CD8-positive, alpha-beta memory T cell (primary cell): ENCODE measurements around the gene PPP4R1. TPM values are rescaled to one million over a fixed set of nuclear protein-coding genes. Genes with fewer than 3 reads are reported as not detected.
A peak's percentile ranks its signal among the peaks of the same experiment; 100 is the strongest.

ENCODE experiments used
- CTCF ChIA-PET: fragments of 350-600 bp; sonication (Branson Sonifier 250); formaldehyde crosslinking; loops from one replicate; lab custom pipeline; 2021; ENCODE audit warnings: antibody characterized with exemption; lab: Charles Lee
- POLR2A ChIA-PET: fragments of 350-600 bp; sonication (Branson Sonifier 250); formaldehyde crosslinking; loops from one replicate; lab custom pipeline; 2021; ENCODE audit warnings: antibody characterized with exemption; lab: Charles Lee
- DNase-seq, 5 donors: peaks; one replicate each; pipeline versions ENCODE4 v3.0.0 to v3.0.0-alpha.2; 2020 to 2022; ENCODE audit warnings: mixed read lengths in 1 of 5
- H3K27ac ChIP-seq: one replicate; pipeline ENCODE4 v1.7.0; 2013; ENCODE audit warnings: low read depth, mild to moderate bottlenecking, low read length, moderate library complexity
- H3K27me3 ChIP-seq: 2 replicates; pipeline ENCODE4 v1.7.0; 2013; ENCODE audit warnings: low read length, mild to moderate bottlenecking; ENCODE audit not compliant: insufficient read depth, poor library complexity, severe bottlenecking
- H3K36me3 ChIP-seq: 2 replicates; pipeline ENCODE4 v1.7.0; 2013; ENCODE audit warnings: mild to moderate bottlenecking, low read length, moderate library complexity; ENCODE audit not compliant: insufficient read depth
- H3K4me1 ChIP-seq: 2 replicates; pipeline ENCODE4 v1.7.0; 2013; ENCODE audit warnings: mild to moderate bottlenecking, low read length, moderate library complexity; ENCODE audit not compliant: insufficient read depth
- H3K4me3 ChIP-seq: 2 replicates; pipeline ENCODE4 v1.7.0; 2013; ENCODE audit warnings: mild to moderate bottlenecking, low read length
- H3K9me3 ChIP-seq: 2 replicates; pipeline ENCODE4 v1.7.0; 2013; ENCODE audit warnings: mild to moderate bottlenecking, low read length
- H3K27ac Mint-ChIP-seq, 8 donors: one replicate each; pipeline ENCODE4 v1.8.0; 2020 to 2021; ENCODE audit warnings: mixed read lengths in 8 of 8, mild to moderate bottlenecking in 6 of 8, inconsistent platforms in 3 of 8, moderate library complexity in 3 of 8
- H3K27me3 Mint-ChIP-seq, 2 donors: one replicate each; pipeline ENCODE4 v1.8.0; 2020 to 2021; ENCODE audit warnings: mixed read lengths in 2 of 2, mild to moderate bottlenecking in 1 of 2, moderate library complexity in 1 of 2
- H3K36me3 Mint-ChIP-seq, 3 donors: one replicate each; pipeline ENCODE4 v1.8.0; 2020 to 2021; ENCODE audit warnings: mixed read lengths in 3 of 3, inconsistent platforms in 1 of 3, mild to moderate bottlenecking in 1 of 3
- H3K4me1 Mint-ChIP-seq, 3 donors: one replicate each; pipeline ENCODE4 v1.8.0; 2020 to 2021; ENCODE audit warnings: mixed read lengths in 3 of 3, inconsistent platforms in 1 of 3, mild to moderate bottlenecking in 1 of 3
- H3K4me3 Mint-ChIP-seq, 7 donors: one replicate each; pipeline ENCODE4 v1.8.0; 2020 to 2021; ENCODE audit warnings: mixed read lengths in 7 of 7, mild to moderate bottlenecking in 6 of 7, moderate library complexity in 4 of 7, inconsistent platforms in 2 of 7
- H3K9me3 Mint-ChIP-seq, 5 donors: one replicate each; pipeline ENCODE4 v1.8.0; 2020 to 2022; ENCODE audit warnings: mixed read lengths in 5 of 5, mild to moderate bottlenecking in 3 of 5, moderate library complexity in 2 of 5, inconsistent platforms in 1 of 5
- polyA plus RNA-seq: library from polyadenylated mRNA; unstranded; fragments of 300-500 nt; fragmentation: Illumina TruSeq; gene quantifications from one replicate; pipeline ENCODE4 v1.2.3, GENCODE V29; 2021
- total RNA-seq, 2 experiments: library from RNA; stranded (reverse); gene quantifications; one replicate each; pipeline ENCODE4 v1.2.3, GENCODE V29; 2021

The PPP4R1 gene
- total and polyA plus RNA-seq, 3 experiments from 2014 or later: 17.2 to 59.9 (median 58.4) TPM

DNA sequence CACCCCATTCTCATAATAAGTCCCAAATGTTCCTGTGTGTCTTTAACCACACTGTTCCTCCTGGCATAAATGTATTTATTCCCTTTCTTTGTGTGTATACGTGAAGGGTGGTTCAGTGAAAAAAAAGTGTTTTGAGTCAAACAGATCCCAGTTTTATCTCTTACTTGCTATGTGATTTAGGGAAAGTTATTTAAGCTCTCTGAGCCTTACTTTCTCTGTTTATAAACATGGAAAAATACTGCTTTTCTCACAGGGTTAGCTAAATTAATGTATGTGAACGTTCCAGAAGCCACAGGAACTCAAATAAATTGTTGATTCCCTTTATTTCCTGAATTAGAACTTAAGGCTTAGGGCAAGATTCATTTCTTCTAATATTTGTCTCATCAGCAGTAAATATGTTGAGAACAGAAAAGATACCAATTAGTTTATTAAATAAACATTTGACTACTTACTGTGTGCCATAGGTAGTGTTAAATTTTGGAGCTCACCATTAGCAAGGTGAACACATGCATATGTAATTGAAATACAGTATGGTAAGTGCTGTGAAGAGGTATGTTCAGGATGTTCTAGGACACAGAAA, 105.8 kb downstream of the PPP4R1 start:
- no peak for DNase-seq
- Mint-ChIP-seq H3K9me3 (peaks cover 1 to 4% (median 2%) of the 10 kb centered on the region in 5 donors), H3K4me3 (no peak overlapping the region), H3K4me1 (peaks cover 43 to 65% (median 61%) of the 10 kb centered on the region in 3 donors), H3K36me3 (peaks cover 0 to 12% (median 1%) of the 10 kb centered on the region in 3 donors), H3K27ac (peak overlapping the region in 3 of 8 donors; percentile 12 to 76 (median 72)), H3K27me3 (no peaks in the 10 kb centered on the region)
- no peaks in the 10 kb centered on the region for H3K27me3 ChIP-seq
- no peak overlapping the region for H3K4me3 ChIP-seq
- POLR2A ChIA-PET: no interaction called here
- no peaks in the 10 kb centered on the region for H3K4me1 ChIP-seq
- H3K36me3 ChIP-seq: no peaks in the 10 kb centered on the region
- H3K9me3 ChIP-seq: no peaks in the 10 kb centered on the region
- no peak overlapping the region for H3K27ac ChIP-seq
- CTCF ChIA-PET: interaction anchor here (1.0 kb wide), 1 partner anchor 12 kb away, joined by 4 read pairs; no protein-coding TSS in a partner anchor

- POLR2A ChIA-PET: no interaction called here
- Histone ChIP-seq H3K4me1 (no peaks in the 10 kb centered on the region), H3K9me3 (no peaks in the 10 kb centered on the region), H3K27me3 (no peaks in the 10 kb centered on the region), H3K36me3 (no peaks in the 10 kb centered on the region), H3K4me3 (no peak overlapping the region), H3K27ac (no peak overlapping the region)
- H3K27ac Mint-ChIP-seq: peak overlapping the region in 3 of 8 donors; percentile 12 to 77 (median 26)
- H3K9me3 Mint-ChIP-seq: peaks cover 6 to 13% (median 10%) of the 10 kb centered on the region in 5 donors
- H3K4me1 Mint-ChIP-seq: peaks cover 39 to 67% (median 64%) of the 10 kb centered on the region in 3 donors
- CTCF ChIA-PET: interaction anchor here (1.8 kb wide), 1 partner anchor 9 kb away, joined by 8 read pairs; no protein-coding TSS in a partner anchor
- no peaks in the 10 kb centered on the region for H3K27me3 Mint-ChIP-seq
- DNase-seq: no peak
- no peak overlapping the region for H3K4me3 Mint-ChIP-seq
- H3K36me3 Mint-ChIP-seq: peaks cover 5 to 13% (median 10%) of the 10 kb centered on the region in 3 donors
Observed at GRCh38 chr18:9507565-9508088, 106.7 kb downstream of the PPP4R1 start.

DNA sequence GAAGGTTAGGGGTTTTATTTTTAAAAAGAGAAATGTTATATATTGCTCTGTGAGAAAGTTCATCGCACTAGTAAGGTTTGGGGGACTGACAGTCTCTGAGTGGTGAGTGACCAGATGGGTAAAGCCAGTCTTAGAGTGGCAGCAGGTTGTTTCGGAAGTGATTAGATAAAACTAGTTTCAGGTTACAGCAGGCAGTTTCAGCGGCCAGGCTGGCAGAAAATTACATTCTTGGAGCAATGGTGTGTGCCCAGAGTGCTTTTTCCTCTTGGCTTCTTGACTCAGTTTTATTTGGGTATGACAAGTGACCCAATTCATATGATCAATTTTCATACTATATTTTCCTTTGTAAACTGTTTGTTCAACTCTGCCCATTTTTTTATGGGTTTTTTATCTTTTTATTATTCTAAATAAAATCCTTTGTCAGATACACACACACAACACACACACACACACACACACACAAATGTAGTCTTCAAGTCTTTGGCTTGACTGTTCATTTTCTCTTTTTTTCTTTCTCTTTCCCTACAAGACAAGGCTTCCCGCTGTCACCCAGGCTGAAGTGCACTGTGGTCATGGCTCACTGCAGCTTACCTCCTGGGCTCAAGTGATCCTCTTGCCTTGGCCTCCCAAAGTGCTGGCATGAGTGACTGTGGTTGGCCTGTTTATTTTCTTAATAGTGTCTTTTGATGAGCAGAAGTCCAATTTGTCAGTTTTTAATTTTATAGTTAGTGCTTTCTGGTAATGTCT, 108.1 kb downstream of the PPP4R1 start:
- no peaks in the 10 kb centered on the region for H3K27me3 ChIP-seq
- CTCF ChIA-PET: interaction anchor here (1.8 kb wide), 1 partner anchor 10 kb away, joined by 8 read pairs; no protein-coding TSS in a partner anchor
- Mint-ChIP-seq H3K4me1 (peaks cover 38 to 65% (median 62%) of the 10 kb centered on the region in 3 donors), H3K36me3 (peaks cover 9 to 22% (median 18%) of the 10 kb centered on the region in 3 donors), H3K27me3 (no peaks in the 10 kb centered on the region), H3K9me3 (peaks cover 6 to 18% (median 16%) of the 10 kb centered on the region in 5 donors), H3K4me3 (peak overlapping the region in 1 of 7 donors; percentile 19), H3K27ac (peak overlapping the region in 4 of 8 donors; percentile 4 to 54 (median 45))
- H3K27ac ChIP-seq: no peak overlapping the region
- no peaks in the 10 kb centered on the region for H3K4me1 ChIP-seq
- no peaks in the 10 kb centered on the region for H3K36me3 ChIP-seq
- no peak overlapping the region for H3K4me3 ChIP-seq
- no peak for DNase-seq
- no peaks in the 10 kb centered on the region for H3K9me3 ChIP-seq
- POLR2A ChIA-PET: no interaction called here

Other genes starting within 250 kb of the PPP4R1 start
- 10 to 100 TPM; 41.0 to 43.4 TPM for gene RALBP1, start 139.0 kb downstream of the PPP4R1 start, total RNA-seq
- 65.4 TPM for gene RALBP1, start 139.0 kb downstream of the PPP4R1 start, polyA plus RNA-seq
- gene RAB31, start 93.7 kb upstream of the PPP4R1 start, total RNA-seq: 1 to 10 TPM in 1 of 2 experiments, under 1 TPM in 1; 0.57 to 1.1 TPM
- gene RAB31, start 93.7 kb upstream of the PPP4R1 start, polyA plus RNA-seq: 4.7 TPM